Ectodermal cell (in vitro differentiated cells): ENCODE data around the gene FAM240A.

Experiments used
- H3K27ac ChIP-seq: 2 replicates; pipeline ENCODE4 v1.7.0; 2013; ENCODE audit warnings: mild to moderate bottlenecking, low read depth, low read length; ENCODE audit not compliant: insufficient read depth, poor library complexity, severe bottlenecking
- H3K27me3 ChIP-seq: 2 replicates; pipeline ENCODE4 v1.7.0; 2013; ENCODE audit warnings: mild to moderate bottlenecking, low read length; ENCODE audit not compliant: insufficient read depth, control insufficient read depth, poor library complexity, severe bottlenecking
- H3K36me3 ChIP-seq: one replicate; pipeline ENCODE4 v1.7.0; 2013; ENCODE audit warnings: low read length; ENCODE audit not compliant: control insufficient read depth, insufficient read depth
- H3K4me1 ChIP-seq: one replicate; pipeline ENCODE4 v1.7.0; 2013; ENCODE audit warnings: low read length; ENCODE audit not compliant: control insufficient read depth, insufficient read depth
- H3K4me3 ChIP-seq: 2 replicates; pipeline ENCODE4 v1.7.0; 2013; ENCODE audit warnings: low read depth, low read length, control low read depth; ENCODE audit not compliant: insufficient read depth
- H3K9me3 ChIP-seq: 2 replicates; pipeline ENCODE4 v1.7.0; 2013; ENCODE audit warnings: mild to moderate bottlenecking, low read length, moderate library complexity; ENCODE audit not compliant: control insufficient read depth
- WGBS, 2 experiments: methylation state at CpG; one replicate each; pipeline ENCODE4 v1.1.7; 2013; ENCODE audit warnings: missing lambda C conversion rate in 2 of 2; 5-methylcytosine and 5-hydroxymethylcytosine counted together

Gene FAM240A

GRCh38 chr3:46643701-46644100 is 31.4 kb downstream of the FAM240A start:
- H3K4me1 ChIP-seq: no peaks in the 10 kb centered on the region
- H3K27me3 ChIP-seq: no peaks in the 10 kb centered on the region
- no peak overlapping the region for H3K27ac ChIP-seq
- H3K9me3 ChIP-seq: peaks cover 6% of the 10 kb centered on the region
- no peak overlapping the region for H3K4me3 ChIP-seq
- no peaks in the 10 kb centered on the region for H3K36me3 ChIP-seq
- 85 to 91% methylated on average over 1 of the region's 1 CpG for WGBS, 2 experiments

- Histone ChIP-seq H3K27me3 (no peaks in the 10 kb centered on the region), H3K27ac (no peak overlapping the region), H3K36me3 (no peaks in the 10 kb centered on the region), H3K4me3 (no peak overlapping the region), H3K9me3 (no peaks in the 10 kb centered on the region), H3K4me1 (no peaks in the 10 kb centered on the region)
- 58% methylated on average over 6 of the region's 6 CpGs for WGBS, 2 experiments
These were observed 34.4 kb downstream of the FAM240A start for GRCh38 chr3:46646700-46647099.

- Histone ChIP-seq H3K36me3 (no peaks in the 10 kb centered on the region), H3K27me3 (no peaks in the 10 kb centered on the region), H3K4me1 (no peaks in the 10 kb centered on the region), H3K27ac (no peak overlapping the region), H3K4me3 (no peak overlapping the region), H3K9me3 (no peaks in the 10 kb centered on the region)
- WGBS, 2 experiments: no CpG with 5 or more reads among the region's 2 CpGs
These were observed 35.8 kb downstream of the FAM240A start for GRCh38 chr3:46648096-46648495.

GRCh38 chr3:46649436-46649835 is 37.1 kb downstream of the FAM240A start:
- Histone ChIP-seq H3K36me3 (no peaks in the 10 kb centered on the region), H3K4me3 (no peak overlapping the region), H3K27me3 (no peaks in the 10 kb centered on the region), H3K9me3 (no peaks in the 10 kb centered on the region), H3K27ac (no peak overlapping the region), H3K4me1 (no peaks in the 10 kb centered on the region)
- 89 to 90% methylated on average over 3 of the region's 3 CpGs for WGBS, 2 experiments

- H3K4me1 ChIP-seq: no peaks in the 10 kb centered on the region
- H3K27me3 ChIP-seq: no peaks in the 10 kb centered on the region
- H3K4me3 ChIP-seq: no peak overlapping the region
- H3K9me3 ChIP-seq: no peaks in the 10 kb centered on the region
- WGBS, 2 experiments: 67 to 78% methylated on average over 1 of the region's 1 CpG
- no peaks in the 10 kb centered on the region for H3K36me3 ChIP-seq
- no peak overlapping the region for H3K27ac ChIP-seq
These were observed 38.8 kb downstream of the FAM240A start for GRCh38 chr3:46651084-46651483.

- Histone ChIP-seq H3K36me3 (no peaks in the 10 kb centered on the region), H3K27me3 (no peaks in the 10 kb centered on the region), H3K9me3 (no peaks in the 10 kb centered on the region), H3K4me3 (no peak overlapping the region), H3K27ac (no peak overlapping the region), H3K4me1 (peaks cover 18% of the 10 kb centered on the region)
- 93 to 94% methylated on average over 6 of the region's 6 CpGs for WGBS, 2 experiments
These were observed 42.9 kb downstream of the FAM240A start for GRCh38 chr3:46655271-46655670.

GRCh38 chr3:46656778-46657556 is 44.6 kb downstream of the FAM240A start:
- Histone ChIP-seq H3K4me3 (no peak overlapping the region), H3K4me1 (peaks cover 32% of the 10 kb centered on the region), H3K9me3 (no peaks in the 10 kb centered on the region), H3K27ac (no peak overlapping the region), H3K27me3 (no peaks in the 10 kb centered on the region), H3K36me3 (no peaks in the 10 kb centered on the region)
- WGBS, 2 experiments: 75 to 80% methylated on average over 9 of the region's 9 CpGs

- no peaks in the 10 kb centered on the region for H3K9me3 ChIP-seq
- no peak overlapping the region for H3K27ac ChIP-seq
- no peaks in the 10 kb centered on the region for H3K27me3 ChIP-seq
- H3K4me3 ChIP-seq: no peak overlapping the region
- no peaks in the 10 kb centered on the region for H3K36me3 ChIP-seq
- peaks cover 42% of the 10 kb centered on the region for H3K4me1 ChIP-seq
- whole genome bisulfite sequencing, 2 experiments: 64 to 68% methylated on average over 8 of the region's 8 CpGs
These were observed 47.0 kb downstream of the FAM240A start for GRCh38 chr3:46659285-46659684.

GRCh38 chr3:46660003-46660402 is 47.7 kb downstream of the FAM240A start:
- Histone ChIP-seq H3K4me3 (no peak overlapping the region), H3K4me1 (peaks cover 42% of the 10 kb centered on the region), H3K27me3 (no peaks in the 10 kb centered on the region), H3K9me3 (no peaks in the 10 kb centered on the region), H3K27ac (no peak overlapping the region), H3K36me3 (no peaks in the 10 kb centered on the region)
- 87 to 88% methylated on average over 6 of the region's 6 CpGs for WGBS, 2 experiments

- Histone ChIP-seq H3K27me3 (no peaks in the 10 kb centered on the region), H3K27ac (no peak overlapping the region), H3K36me3 (no peaks in the 10 kb centered on the region), H3K4me3 (no peak overlapping the region), H3K4me1 (peaks cover 42% of the 10 kb centered on the region), H3K9me3 (no peaks in the 10 kb centered on the region)
- WGBS, 2 experiments: 52 to 53% methylated on average over 9 of the region's 9 CpGs
These were observed 48.5 kb downstream of the FAM240A start for GRCh38 chr3:46660543-46661523.
